HuH-7 (cell line): Measurements from ENCODE around the gene GPC1.

Source experiments
- DNase-seq: peaks from one replicate; pipeline ENCODE4 v3.0.0; 2011; ENCODE audit warnings: low spot score

The GPC1 gene

DNA sequence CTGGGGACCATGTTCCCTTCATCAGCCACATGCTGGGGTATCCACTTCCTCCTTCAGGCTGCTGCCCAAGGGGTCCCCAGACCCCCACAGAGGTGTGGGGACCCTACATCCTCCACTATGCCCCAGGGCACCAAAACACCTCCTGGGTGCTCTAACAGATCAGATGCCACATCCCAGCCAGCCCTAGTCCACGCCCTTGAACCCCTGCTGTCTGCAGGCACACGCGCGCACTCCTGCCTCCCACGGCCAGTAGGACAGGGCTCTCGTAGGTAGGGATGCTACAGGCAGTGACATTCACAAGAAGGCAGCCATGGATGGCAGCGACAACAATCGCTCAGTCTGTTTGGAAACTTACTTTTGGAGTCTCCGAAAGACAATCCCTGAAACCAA lies 3.0 kb upstream of the GPC1 start:
- DNase-seq: no peak

- DNase-seq: no peak
Measured at GRCh38 chr2:240432820-240433801, 2.4 kb upstream of the GPC1 start.

- no peak for DNase-seq
Measured at GRCh38 chr2:240433973-240434727, 1.3 kb upstream of the GPC1 start.

DNA sequence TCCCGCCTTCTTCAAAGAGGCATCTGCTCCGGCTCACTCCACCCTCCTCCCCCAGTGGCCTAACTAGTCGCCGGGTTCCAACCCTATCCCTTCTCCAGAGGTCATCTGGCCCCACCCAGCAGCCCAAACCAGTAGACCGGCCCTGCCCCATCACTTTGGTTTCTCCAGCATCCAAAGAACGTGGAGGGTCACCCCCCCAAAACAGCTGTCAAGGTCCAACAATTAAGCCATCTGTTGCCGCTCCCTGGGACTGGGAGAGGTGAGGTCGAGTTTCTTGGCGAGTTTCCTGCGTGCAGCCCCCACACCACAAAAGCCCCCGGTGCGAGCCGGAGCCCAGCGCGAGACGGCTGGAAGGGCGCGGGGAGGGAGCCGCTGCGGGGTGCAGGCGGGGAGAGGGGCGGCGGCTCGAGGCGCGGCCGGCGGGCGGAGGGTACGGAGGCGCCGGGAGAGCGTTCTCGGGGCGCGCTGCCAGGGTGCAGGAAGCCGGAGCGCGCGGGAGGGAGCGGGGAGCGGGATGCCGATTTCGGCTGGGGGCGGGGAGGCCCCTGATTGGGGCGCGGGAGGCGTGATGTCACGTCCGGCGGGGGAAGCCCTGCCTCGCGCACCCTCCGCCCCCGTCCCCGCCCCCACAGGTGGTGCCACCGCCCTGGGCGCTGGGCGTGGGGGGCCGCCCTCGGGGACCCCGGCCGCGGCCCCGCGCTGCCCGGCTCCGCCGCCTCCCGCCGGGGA lies 571 bp upstream of the GPC1 start:
- DNase-seq: no peak

GRCh38 chr2:240435948-240436682 lies 652 bp downstream of the GPC1 start:
- no peak for DNase-seq

DNA sequence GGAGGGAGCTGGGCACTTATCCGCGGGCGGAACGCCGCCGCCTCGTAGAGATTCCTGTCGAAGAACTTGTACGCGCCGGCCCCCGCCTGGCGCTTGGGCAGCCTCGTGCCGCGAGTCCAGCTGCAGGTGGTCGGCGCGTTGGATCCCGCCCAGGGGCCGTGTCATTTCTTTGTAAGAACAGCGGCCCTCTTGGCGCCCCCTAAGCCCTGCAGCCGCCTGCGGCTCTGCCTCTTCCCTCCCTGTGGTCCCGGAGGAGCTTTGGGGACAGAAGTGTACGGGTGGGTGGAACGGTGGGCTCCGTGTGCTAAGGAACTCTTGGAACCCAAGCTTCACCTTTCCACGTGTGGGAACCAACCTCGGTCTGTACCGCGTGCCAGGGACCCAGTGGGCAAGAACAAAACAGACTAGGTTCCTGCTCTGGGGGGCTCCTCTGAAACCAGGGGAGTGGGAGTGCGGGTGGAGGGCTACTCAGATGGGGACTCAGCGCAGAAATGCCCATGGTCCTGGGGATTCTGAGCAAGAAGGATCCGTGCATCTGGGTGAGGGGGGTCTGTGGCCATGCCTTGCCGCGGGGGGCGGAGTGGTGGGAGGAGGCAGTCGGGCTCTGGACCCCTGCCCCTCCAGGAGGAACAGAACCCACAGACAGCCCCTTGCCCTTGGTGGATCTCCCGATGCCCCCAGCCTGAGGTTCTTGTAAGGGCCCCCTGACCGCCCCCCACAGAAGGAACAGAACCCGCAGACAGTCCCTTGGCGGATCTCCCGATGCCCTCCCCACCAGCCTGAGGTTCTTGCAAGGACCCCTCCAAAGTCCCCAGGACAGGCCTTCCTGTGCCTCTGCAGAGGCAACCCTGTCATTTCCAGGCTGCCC lies 1.5 kb downstream of the GPC1 start:
- no peak for DNase-seq

DNA sequence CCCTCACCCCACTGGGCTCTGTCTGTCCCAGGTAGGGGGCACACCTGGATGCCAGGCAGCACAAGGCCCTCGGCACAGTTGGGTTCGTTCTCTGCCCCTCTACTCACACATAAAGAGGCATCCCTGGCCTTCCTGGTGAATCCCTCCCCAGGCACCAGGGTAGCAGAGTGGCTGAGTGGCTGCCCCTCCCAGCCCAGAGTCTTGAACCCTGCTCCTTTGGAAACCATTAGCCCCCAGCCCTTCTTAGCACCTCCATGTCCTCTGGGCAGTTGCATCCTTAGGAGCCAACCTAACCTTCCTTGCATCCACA lies 2.0 kb downstream of the GPC1 start:
- no peak for DNase-seq

DNA sequence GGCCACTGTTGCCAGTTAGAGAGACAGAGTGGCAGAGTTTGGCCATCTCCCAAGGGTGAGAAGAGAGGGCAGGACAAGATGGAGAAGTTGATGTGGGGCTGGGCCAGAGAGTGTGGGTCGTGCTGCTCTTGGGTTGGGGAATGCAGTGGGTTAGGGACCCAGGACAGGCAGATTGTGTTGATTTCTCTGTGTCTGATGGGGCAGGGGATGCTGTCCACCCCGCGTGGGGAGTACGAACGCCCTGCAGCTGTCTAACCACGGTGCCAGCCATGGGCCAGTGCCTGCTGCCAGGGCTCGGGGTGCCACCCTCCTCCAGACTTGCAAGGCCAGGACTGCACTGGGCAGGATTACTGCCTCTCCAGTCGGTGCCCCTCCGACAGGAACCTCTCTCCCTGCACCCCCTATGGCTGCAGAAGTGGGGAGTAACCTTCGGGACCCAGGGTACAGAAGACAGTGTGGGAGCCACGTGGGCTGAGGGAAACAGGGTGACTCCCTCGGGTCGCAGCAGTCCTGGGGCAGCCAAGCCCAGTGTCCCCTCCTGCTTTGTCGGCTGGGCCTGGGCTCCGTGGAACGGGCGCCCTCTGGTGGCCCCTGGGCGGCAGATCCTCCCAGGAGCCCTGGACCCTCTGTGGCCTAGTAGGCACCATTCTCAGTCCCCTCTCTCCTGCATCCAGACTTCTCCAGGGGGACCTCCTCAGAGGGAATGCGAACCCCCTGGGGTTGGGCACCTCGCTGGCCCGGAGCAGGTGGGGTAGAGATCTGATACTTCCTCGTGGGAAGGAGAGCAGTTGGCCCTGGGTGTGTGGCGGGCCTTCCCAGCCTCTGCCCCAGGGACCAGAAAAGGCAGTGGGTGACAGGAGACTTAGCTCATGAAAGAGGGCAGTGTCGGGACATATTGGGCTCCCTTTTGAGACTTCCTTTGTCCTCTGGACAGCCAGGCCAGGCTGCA lies 2.7 kb downstream of the GPC1 start:
- DNase-seq: peak; percentile 96

DNA sequence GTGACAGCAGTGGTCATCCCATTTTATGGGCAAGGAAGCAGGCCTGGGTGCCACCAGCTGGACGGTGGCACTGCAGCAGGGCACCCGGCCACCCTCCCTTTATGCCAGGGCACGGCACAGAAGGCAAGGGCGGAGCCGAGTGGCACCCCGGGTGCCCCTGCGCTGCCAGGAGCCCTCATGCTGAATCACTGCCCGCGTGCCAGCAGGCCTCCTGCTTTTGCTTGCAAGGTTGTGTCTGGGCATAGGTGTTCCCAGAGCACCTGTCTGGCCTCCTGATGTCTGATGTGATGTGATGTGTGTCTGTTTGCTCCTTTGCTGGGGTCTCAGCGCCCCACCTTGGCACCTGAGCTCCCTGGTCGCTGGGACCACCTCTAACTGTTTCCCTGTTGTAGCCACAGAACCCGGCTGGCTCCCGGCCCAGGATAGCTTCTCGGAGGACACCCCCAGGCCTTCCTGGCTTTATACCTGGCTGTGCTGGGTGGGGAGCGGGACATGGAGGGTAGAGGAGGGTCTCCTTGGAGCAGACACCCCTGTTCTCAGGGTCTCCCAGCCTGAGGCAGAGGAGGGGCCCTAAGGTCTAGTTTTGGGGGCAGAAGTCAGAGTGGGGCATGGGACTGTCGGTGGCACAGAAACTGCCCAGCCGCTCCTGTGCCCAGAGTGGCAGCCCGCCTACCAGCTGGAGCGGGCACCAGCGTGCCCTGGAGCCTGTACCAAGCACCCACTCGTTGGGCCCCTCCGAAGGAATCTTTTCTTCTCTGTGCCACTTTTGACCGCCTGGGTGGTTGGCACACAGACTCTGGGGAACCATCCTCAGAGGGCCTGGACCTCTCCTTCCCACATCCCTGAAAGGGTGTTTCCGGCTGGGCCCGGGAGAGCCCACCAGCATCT lies 3.6 kb downstream of the GPC1 start:
- no peak for DNase-seq

GRCh38 chr2:240439698-240440151 lies 4.3 kb downstream of the GPC1 start:
- DNase-seq: no peak

- DNase-seq: no peak
Measured at GRCh38 chr2:240440251-240440650, 4.8 kb downstream of the GPC1 start.

- no peak for DNase-seq
Measured at GRCh38 chr2:240440704-240441320, 5.3 kb downstream of the GPC1 start.

GRCh38 chr2:240441326-240441992 lies 6.0 kb downstream of the GPC1 start:
- DNase-seq: no peak

GRCh38 chr2:240441993-240442411 lies 6.5 kb downstream of the GPC1 start:
- DNase-seq: no peak

GRCh38 chr2:240442891-240443715 lies 7.6 kb downstream of the GPC1 start:
- no peak for DNase-seq

DNA sequence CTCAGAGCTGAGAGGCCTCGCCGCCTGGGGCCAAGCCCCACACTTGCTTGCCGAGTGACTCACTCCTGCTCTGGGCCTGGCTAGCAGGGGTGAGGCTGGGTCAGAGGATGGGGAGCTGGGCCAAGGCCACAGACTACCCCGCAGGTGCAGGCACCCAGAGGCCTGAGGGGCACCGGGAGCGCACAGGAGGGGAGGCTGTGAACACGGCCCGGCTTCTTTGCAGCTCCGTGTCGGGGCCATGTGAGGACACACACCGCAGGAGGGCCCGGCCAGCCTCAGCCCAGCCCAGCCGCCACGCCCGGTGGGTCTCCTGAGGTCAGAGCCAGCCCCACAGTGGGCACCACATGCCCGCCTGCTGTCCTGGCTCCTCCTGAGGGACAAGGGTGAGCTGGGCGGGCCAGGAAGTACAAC lies 8.4 kb downstream of the GPC1 start:
- no peak for DNase-seq

DNA sequence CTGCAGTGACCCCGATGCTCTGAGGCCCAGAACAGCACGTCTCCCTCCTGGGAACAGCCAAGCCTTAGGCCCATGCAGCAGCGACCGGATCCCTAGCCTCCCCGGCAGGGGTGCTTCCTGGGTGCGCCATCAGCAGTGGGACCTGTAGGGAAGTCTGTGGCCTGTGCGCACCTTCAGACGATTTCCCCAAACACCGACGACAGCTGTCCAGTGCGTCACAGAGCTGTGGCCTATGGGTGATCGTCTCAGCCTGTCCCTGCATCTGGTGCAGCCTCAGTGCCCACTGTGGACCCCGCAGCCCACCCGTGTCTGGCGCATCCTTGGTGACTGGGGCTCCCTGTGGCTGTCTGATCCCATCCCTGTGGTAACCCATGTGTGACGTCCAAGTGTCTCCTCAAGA lies 9.0 kb downstream of the GPC1 start:
- no peak for DNase-seq
